Measurements from ENCODE around the gene SUCLG1. TPM values are rescaled to one million over a fixed set of nuclear protein-coding genes. Genes with fewer than 3 reads are reported as not detected.

Gene SUCLG1
- total and polyA plus RNA-seq, 2 of the 4 experiments (the other 2 are of a cell fraction), result 50.5 to 52.7 TPM

- Histone ChIP-seq H4K5ac (ENCODE audit: low read depth, low read length) (no peak overlapping the region), H3K9me1 (ENCODE audit: insufficient read depth, low read length) (no peaks in the 10 kb centered on the region), H3K4ac (ENCODE audit: low read depth, low read length) (no peak overlapping the region; the same call in 1 of the 2 replicates), H3K36me3 (ENCODE audit: control insufficient read depth, insufficient read depth, low read length) (0 out of 2 replicates have a peak, but pooled peaks cover 1% of the 10 kb centered on the region), H3K9ac (ENCODE audit: low read depth, low read length) (peak overlapping the region; percentile 89), H2AFZ (replicated peaks; ENCODE audit: low read length, poor library complexity) (peak overlapping the region; percentile 97), H2BK15ac (ENCODE audit: low read depth, low read length) (no peak overlapping the region), H3K56ac (ENCODE audit: extremely low read depth, insufficient read depth, low read length) (0 out of 2 replicates have a peak overlapping the region, but pooled peaks have one; percentile 35), H3K9me3 (ENCODE audit: control insufficient read depth, insufficient read depth, low read length) (no peaks in the 10 kb centered on the region), H2BK120ac (ENCODE audit: low read depth, low read length) (peak overlapping the region; percentile 16; the same call in 1 of the 2 replicates), H2AK9ac (replicated peaks; ENCODE audit: low read depth, low read length, poor library complexity) (peak overlapping the region; percentile 82), H3K27me3 (ENCODE audit: control insufficient read depth, insufficient read depth, low read length) (no peaks in the 10 kb centered on the region), H3K79me1 (ENCODE audit: low read depth in 1 of 2, low read length in 2 of 2) (peaks cover 28 to 43% of the 10 kb centered on the region in 2 experiments), H2BK20ac (ENCODE audit: low read depth, low read length) (no peak overlapping the region), H3K4me3 (ENCODE audit: insufficient read depth, low read depth, low read length) (peak overlapping the region; percentile 70), H3K14ac (replicated peaks; ENCODE audit: low read depth, low read length) (0 out of 2 replicates have a peak overlapping the region, but pooled peaks have one; percentile 20), H3K4me2 (ENCODE audit: low read depth, low read length) (peak overlapping the region; percentile 94), H2AK5ac (ENCODE audit: low read depth, low read length) (no peak overlapping the region), H3K27ac (ENCODE audit: insufficient read depth, low read length) (peak overlapping the region; percentile 53), H4K8ac (ENCODE audit: low read depth in 2 of 2, low read length in 2 of 2) (peak overlapping the region; percentile 28 to 99; a peak in 3 of 4 replicates), H3K4me1 (ENCODE audit: control insufficient read depth, insufficient read depth, low read length) (no peaks in the 10 kb centered on the region; the same call in 1 of the 2 replicates), H2BK5ac (ENCODE audit: low read depth, low read length, poor library complexity, severe bottlenecking) (peak overlapping the region; percentile 28), H3K18ac (ENCODE audit: low read depth, low read length) (no peak overlapping the region), H3K23ac (ENCODE audit: low read depth, low read length) (peak overlapping the region; percentile 85; the same call in 1 of the 2 replicates), H4K91ac (ENCODE audit: insufficient read depth, low read depth, low read length) (no peak overlapping the region; the same call in 1 of the 2 replicates), H4K20me1 (ENCODE audit: insufficient read depth, low read length) (peaks cover 3% of the 10 kb centered on the region; the same call in 1 of the 2 replicates)
- WGBS, 2 experiments (ENCODE audit: extremely low coverage in 2 of 2, insufficient read length in 1 of 2), result 2% methylated on average over 5 of the region's 16 CpGs; no CpG with 5 or more reads in 1 of the 2 experiments
- BruUV-seq (replicated peaks), result TSS peak; percentile 23
- dilution Hi-C loops (cut with HindIII; ENCODE audit: low sequenced_read_pairs, unreplicated experiment) (no loop called here), intact Hi-C loops (cut with micrococcal nuclease) (no loop called here), in situ Hi-C loops (cut with MboI; ENCODE audit: low sequenced_read_pairs) (no loop called here)
- ATAC-seq (ENCODE audit: low read depth) (peak; percentile 7), DNase-seq (peak; percentile 12)
- TF ChIP-seq RFX5 (IDR thresholded peaks at IDR 0.05; ENCODE audit: low read depth, low read length) (no peak), RAD21 (IDR thresholded peaks at IDR 0.05; ENCODE audit: low read length) (no peak), SMC3 (IDR thresholded peaks at IDR 0.05; ENCODE audit: low read depth, low read length) (no peak), RCOR1 (IDR thresholded peaks at IDR 0.05; ENCODE audit: insufficient replicate concordance, low read length) (no peak), ELK1 (IDR thresholded peaks at IDR 0.05; ENCODE audit: borderline replicate concordance, low read depth, low read length) (no peak)
- ChIA-PET CTCF (no interaction called here), POLR2A (ENCODE audit: unreplicated experiment) (no interaction called here)
Measured at GRCh38 chr2:84458551-84459017, 496 bp downstream of the SUCLG1 start.

All from IMR-90 (cell line).